Raji (cell line): Measurements from ENCODE around the gene LRRC63.

Experiments used
- POLR2A ChIP-seq: IDR thresholded peaks from 2 replicates; pipeline ENCODE4 v1.6.1; 2011; ENCODE audit warnings: low read depth, low read length, control low read depth; ENCODE audit not compliant: insufficient read depth

The LRRC63 gene

DNA sequence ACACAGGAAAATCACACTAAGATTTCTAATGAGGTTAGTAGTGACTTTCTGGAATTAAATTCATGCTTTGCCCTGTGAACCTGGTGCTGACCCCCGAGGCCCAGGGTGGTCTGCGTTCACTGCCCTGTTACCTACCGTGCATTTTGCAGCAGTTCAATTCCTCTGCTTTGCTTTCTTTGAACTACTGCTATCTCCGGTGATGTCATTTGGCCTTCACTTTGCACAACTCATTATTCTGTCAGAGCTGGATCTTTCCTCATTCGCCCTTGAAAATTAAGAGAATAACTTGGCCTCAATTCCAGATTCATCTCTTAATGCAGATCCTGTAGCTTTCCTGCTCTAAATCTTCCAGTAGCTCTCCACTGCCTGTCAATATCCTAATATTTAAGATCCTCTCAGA is 8.8 kb upstream of the LRRC63 start:
- TF ChIP-seq POLR2A, result no peak

GRCh38 chr13:46206143-46206542 is 5.6 kb upstream of the LRRC63 start:
- no peak for TF ChIP-seq POLR2A

DNA sequence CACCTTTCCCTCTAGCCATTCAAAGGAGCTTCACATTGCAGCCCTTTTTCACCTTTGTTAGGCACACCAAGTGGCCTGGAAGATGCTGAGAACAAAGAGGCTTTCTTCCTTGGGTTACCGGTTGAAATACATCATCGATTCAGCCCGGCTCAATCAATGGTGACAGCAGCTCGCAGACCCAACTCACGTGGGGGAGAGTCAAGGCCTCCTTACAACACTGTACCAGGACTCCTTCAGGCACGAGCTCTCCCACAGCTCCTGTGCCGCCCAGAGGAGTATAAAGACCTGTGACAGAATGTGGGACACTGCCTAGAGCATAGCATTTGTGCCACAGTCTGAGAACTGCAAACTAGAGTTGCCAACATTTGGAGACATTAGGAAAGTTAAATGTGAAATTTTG is 3.9 kb upstream of the LRRC63 start:
- TF ChIP-seq POLR2A, result no peak

GRCh38 chr13:46210362-46211083 is 1.2 kb upstream of the LRRC63 start:
- TF ChIP-seq POLR2A, result no peak

- TF ChIP-seq POLR2A, result no peak
These were observed 629 bp upstream of the LRRC63 start for GRCh38 chr13:46211116-46211482.

DNA sequence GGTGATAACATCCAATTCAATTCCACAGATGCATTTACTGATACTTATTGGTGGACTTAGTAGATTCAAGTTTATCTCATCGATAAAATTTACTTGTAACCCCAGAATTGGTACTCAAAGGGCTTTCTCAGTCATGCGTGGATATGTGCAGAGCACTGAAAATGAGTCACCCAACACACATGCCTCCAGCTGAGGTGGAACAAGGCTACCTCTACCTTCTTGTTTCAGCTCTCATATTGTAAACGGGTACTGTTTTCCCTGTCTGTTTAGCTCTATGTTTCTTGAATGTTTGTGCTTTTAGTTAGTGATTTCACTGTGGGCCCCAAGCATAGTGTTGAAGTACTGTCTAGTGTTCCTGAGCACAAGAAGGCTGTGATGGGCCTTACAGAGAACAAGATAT is 1.5 kb downstream of the LRRC63 start:
- no peak for TF ChIP-seq POLR2A

GRCh38 chr13:46229251-46229650 is 17.5 kb downstream of the LRRC63 start:
- TF ChIP-seq POLR2A, result no peak

GRCh38 chr13:46232281-46232680 is 20.6 kb downstream of the LRRC63 start:
- TF ChIP-seq POLR2A, result no peak

GRCh38 chr13:46235286-46235685 is 23.6 kb downstream of the LRRC63 start:
- TF ChIP-seq POLR2A, result no peak

GRCh38 chr13:46265292-46265691 is 53.6 kb downstream of the LRRC63 start:
- TF ChIP-seq POLR2A, result no peak

DNA sequence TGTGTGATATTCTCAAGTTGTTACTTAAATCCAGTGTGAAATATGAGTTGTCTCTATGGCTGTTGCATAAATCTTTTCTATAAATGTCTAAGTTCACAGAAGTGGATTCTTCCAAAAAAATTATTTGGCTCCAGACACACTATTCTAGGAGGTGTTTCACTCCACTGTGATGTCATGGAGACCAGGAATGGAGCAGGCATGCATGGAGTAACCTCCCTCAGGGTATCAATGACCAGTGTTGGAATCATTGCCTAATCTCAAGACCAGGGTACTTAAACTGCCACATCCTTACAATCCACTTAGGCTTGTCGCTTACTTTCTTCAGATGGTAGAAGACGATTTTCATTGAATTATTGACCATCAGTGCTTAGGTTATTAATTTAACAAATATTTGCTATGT is 55.4 kb downstream of the LRRC63 start:
- TF ChIP-seq POLR2A, result no peak

- no peak for TF ChIP-seq POLR2A
These were observed 58.7 kb downstream of the LRRC63 start for GRCh38 chr13:46270416-46270815.

DNA sequence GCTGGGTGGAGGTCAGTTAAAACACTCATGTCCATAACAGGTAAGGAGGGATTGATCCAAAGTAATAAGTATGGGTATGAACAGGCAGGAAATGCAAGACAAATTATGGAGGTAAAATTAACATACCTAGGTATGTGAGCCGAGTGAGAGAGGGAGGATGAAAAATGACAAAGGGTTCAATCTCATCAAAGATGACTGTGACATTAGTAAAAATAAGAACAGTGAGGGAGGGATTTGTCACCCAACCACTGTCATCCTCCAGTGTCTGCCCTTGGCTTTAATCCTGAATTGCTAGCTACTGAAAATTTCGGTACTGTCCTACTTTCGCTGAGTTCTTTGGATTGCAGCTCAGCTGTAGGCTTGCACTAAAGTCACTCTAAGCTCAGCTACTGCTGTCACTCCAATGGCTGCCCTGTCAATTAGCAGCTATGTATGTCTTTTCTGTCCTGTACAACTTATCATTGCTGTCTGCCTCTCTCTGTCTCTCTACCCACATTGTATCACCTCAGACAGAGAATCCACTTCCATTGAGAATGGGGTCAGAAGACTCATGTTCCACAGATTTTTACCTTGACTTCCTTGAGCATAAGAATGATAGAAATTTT is 62.5 kb downstream of the LRRC63 start:
- no peak for TF ChIP-seq POLR2A

DNA sequence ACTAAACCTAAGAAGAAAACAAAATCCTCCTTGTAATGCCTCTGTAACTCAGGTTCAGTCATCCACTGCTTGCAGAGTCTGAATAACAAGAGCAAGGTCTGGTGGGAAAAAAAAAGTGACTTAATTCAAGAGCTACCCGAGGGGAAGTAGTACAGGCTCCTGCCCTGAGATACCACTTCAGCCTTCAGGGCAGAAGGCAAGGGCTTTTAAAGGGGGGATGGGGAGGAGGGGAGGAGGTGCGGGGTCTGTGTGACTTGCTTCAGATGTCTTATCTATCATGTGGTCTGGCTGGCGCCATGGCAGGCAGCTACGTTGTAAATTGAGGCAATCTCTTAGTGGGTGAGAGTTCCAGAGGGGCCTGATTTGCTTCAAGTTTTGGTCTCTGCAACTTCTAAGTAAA is 66.7 kb downstream of the LRRC63 start:
- no peak for TF ChIP-seq POLR2A

GRCh38 chr13:46281779-46282178 is 70.1 kb downstream of the LRRC63 start:
- TF ChIP-seq POLR2A, result no peak

GRCh38 chr13:46286972-46287371 is 75.2 kb downstream of the LRRC63 start:
- TF ChIP-seq POLR2A, result no peak
